Subcutaneous adipose tissue (tissue), 4 donors: ENCODE data around the gene OVOL2. TPM values are rescaled to one million over a fixed set of nuclear protein-coding genes. Genes with fewer than 3 reads are reported as not detected.

Experiments
- CTCF ChIP-seq: fragments of 450-650 bp; IDR thresholded peaks from one replicate; pipeline ENCODE4 v1.5.1; 2016; ENCODE audit warnings: low read depth, mild to moderate bottlenecking, control low read depth, antibody characterized with exemption, moderate library complexity
- small RNA-seq: library from RNA; depleted of rRNA; stranded (forward); fragments of <200 nt; gene quantifications from one replicate; pipeline ENCODE3, GENCODE V24; 2016
- total RNA-seq, 4 donors: library from RNA; depleted of rRNA; stranded (reverse); fragments of >200 nt; gene quantifications; one replicate each; pipeline ENCODE4 v1.1.0, GENCODE V29; 2016

The OVOL2 gene
- total RNA-seq, 4 donors from 2014 or later = not detected

GRCh38 chr20:17990278-17990972, 67.3 kb downstream of the OVOL2 start:
- TF ChIP-seq CTCF = no peak

DNA sequence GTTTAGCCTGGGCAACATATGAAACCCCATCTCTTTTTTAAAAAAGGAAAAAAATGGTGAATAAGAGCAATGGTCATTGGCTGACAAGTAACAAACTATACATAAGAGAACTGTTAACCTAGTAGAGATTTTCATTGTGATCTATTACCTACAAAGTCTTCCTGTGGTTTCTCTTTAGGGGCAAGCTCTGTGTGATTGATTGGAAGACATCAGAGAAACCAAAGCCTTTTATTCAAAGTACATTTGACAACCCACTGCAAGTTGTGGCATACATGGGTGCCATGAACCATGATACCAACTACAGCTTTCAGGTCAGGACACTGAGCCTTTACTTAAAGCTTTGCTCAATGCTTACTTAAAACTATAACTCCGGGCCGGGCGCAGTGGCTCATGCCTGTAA, 69.7 kb downstream of the OVOL2 start:
- no peak for TF ChIP-seq CTCF

DNA sequence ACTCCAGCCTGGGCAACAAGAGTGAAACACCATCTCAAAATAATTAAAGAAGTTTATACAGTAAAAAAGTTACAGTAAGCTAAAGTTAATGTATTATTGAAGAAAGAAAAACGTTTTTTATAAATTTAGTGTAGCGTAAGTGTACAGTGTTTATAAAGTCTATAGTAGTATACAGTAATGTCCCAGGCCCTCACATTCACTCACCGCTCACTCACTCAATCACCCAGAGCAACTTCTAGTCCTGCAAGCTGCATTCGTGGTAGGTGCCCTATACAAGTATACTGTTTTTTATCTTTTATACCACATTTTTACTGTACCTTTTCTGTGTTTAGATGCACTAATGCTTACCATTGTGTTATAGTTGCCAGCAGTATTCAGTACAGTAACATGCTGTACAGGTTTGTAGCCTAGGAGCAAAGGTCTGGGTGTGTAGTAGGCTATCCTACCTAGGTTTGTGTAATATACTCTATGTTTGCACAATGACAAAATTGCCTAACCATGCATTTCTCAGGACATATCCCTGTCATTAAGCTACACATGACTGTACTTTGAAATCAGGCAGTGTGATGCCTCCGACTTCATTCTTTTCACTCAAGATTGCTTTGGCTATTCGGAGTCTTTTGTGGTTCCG, 72.2 kb downstream of the OVOL2 start:
- no peak for TF ChIP-seq CTCF

GRCh38 chr20:17976305-17976704, 81.4 kb downstream of the OVOL2 start:
- TF ChIP-seq CTCF = no peak

Small RNA genes within 50 kb of the gene (small RNA-seq; reads per million reads assigned to genes)
- gene RNU7-137P = not detected

Other genes starting within 250 kb of the OVOL2 start
- 100 to 1,000 TPM; 114 to 169 (median 139) TPM for gene SNX5, start 89.1 kb downstream of the OVOL2 start, total RNA-seq
- gene MGME1, start 88.9 kb downstream of the OVOL2 start, total RNA-seq = 10 to 100 TPM in 3 of 4 donors, 1 to 10 TPM in 1; 7.8 to 23.0 (median 14.9) TPM
- 10 to 100 TPM; 10.0 to 17.3 (median 12.4) TPM for gene KAT14, start 79.9 kb upstream of the OVOL2 start, total RNA-seq
- gene PET117, start 79.9 kb upstream of the OVOL2 start, total RNA-seq = 10 to 100 TPM in 1 of 4 donors, 1 to 10 TPM in 3; 8.2 to 13.0 (median 9.5) TPM
- 10 to 100 TPM in 3 of 4 donors, 1 to 10 TPM in 1; 5.9 to 18.9 (median 16.8) TPM for gene ZNF133, start 230.6 kb upstream of the OVOL2 start, total RNA-seq